Ramos (cell line): ENCODE results near the gene DAZAP1.
"Not testable (repeated sequence)": the region's sequence is repeated elsewhere in the genome, so short reads cannot be mapped to it uniquely, and the experiment has no call there.

ENCODE experiments used
- in situ Hi-C: fragments of 300-500 bp; cut with MboI; formaldehyde crosslinking; loops from one replicate; pipeline ENCODE4 v1.14.3; 2022; ENCODE audit warnings: low sequenced_read_pairs; ENCODE audit not compliant: unreplicated experiment

DAZAP1 gene

GRCh38 chr19:1469255-1470054 lies 62.1 kb downstream of the DAZAP1 start:
- in situ Hi-C loops: no loop called here

GRCh38 chr19:1470055-1470304 lies 62.6 kb downstream of the DAZAP1 start:
- in situ Hi-C loops: no loop called here

GRCh38 chr19:1470305-1471009 lies 63.1 kb downstream of the DAZAP1 start:
- in situ Hi-C loops: no loop called here

- in situ Hi-C loops: no loop called here
Measured at GRCh38 chr19:1471010-1471514, 63.7 kb downstream of the DAZAP1 start.

- in situ Hi-C loops: no loop called here
Measured at GRCh38 chr19:1471515-1472160, 64.3 kb downstream of the DAZAP1 start.

GRCh38 chr19:1472231-1473084 lies 65.1 kb downstream of the DAZAP1 start:
- in situ Hi-C loops: no loop called here

- in situ Hi-C loops: no loop called here
Measured at GRCh38 chr19:1473085-1473851, 65.9 kb downstream of the DAZAP1 start.

GRCh38 chr19:1474011-1474764 lies 66.8 kb downstream of the DAZAP1 start:
- in situ Hi-C loops: no loop called here

- in situ Hi-C loops: no loop called here
Measured at GRCh38 chr19:1474765-1475351, 67.5 kb downstream of the DAZAP1 start.

GRCh38 chr19:1475751-1476437 lies 68.5 kb downstream of the DAZAP1 start:
- in situ Hi-C loops: no loop called here

GRCh38 chr19:1477056-1477455 lies 69.7 kb downstream of the DAZAP1 start:
- in situ Hi-C loops: not testable (repeated sequence)

- in situ Hi-C loops: no loop called here
Measured at GRCh38 chr19:1478934-1479707, 71.7 kb downstream of the DAZAP1 start, which contains the start of gene C19orf25. Gene C19orf25 (minus strand): TSS chr19:1479215. CDS start chr19:1478903, 312 bp downstream.

- in situ Hi-C loops: no loop called here
Measured at GRCh38 chr19:1481224-1481892, 74.0 kb downstream of the DAZAP1 start.

GRCh38 chr19:1481893-1482360 lies 74.5 kb downstream of the DAZAP1 start:
- in situ Hi-C loops: no loop called here

GRCh38 chr19:1482361-1483130 lies 75.2 kb downstream of the DAZAP1 start:
- in situ Hi-C loops: no loop called here
